Measurements from ENCODE around the gene SLAMF6.

GRCh38 chr1:160539684-160539989 is 16.6 kb upstream of the SLAMF6 start:
- TF ChIP-seq GATA2 (IDR thresholded peaks at IDR 0.05; ENCODE audit: low read depth, low read length) (no peak), GATA3 (IDR thresholded peaks at IDR 0.05; ENCODE audit: low read depth, low read length) (no peak)

Data from SH-SY5Y (cell line).